H1 (cell line): ENCODE results near the gene CTTNBP2. TPM values are rescaled to one million over a fixed set of nuclear protein-coding genes. Genes with fewer than 3 reads are reported as not detected.

ENCODE experiments used
- CTCF ChIA-PET: fragments of 300-600 bp; sonication (Branson Sonifier 250); formaldehyde crosslinking; loops from one replicate; lab custom pipeline; 2021; ENCODE audit not compliant: partially characterized antibody; lab: Charles Lee
- POLR2A ChIA-PET: fragments of 300-600 bp; sonication (Branson Sonifier 250); formaldehyde crosslinking; loops from one replicate; lab custom pipeline; 2021; ENCODE audit warnings: inconsistent platforms; ENCODE audit not compliant: partially characterized antibody; lab: Charles Lee
- DNase-seq, 2 experiments: peaks; one replicate each; pipeline versions ENCODE4 v3.0.0 to v3.0.0-alpha.2; 2010 to 2022; ENCODE audit warnings: low spot score in 2 of 2, low read depth in 1 of 2, mixed read lengths in 1 of 2
- FAIRE-seq: peaks from 2 replicates; lab custom pipeline; 2011; peaks lifted over from hg19 to GRCh38; lab: Jason Lieb, UNC
- H2AFZ ChIP-seq: 2 replicates; pipeline ENCODE4 v1.8.1; 2012; ENCODE audit warnings: low read length, inconsistent platforms
- H2AK5ac ChIP-seq: 2 replicates; pipeline ENCODE4 v1.6.1; 2013; ENCODE audit warnings: low read depth, low read length
- H2BK120ac ChIP-seq: replicated peaks from 2 replicates; pipeline ENCODE3; 2013; ENCODE audit warnings: low read depth, low read length, inconsistent platforms
- H2BK12ac ChIP-seq: 2 replicates; pipeline ENCODE4 v1.6.1; 2013; ENCODE audit warnings: low read depth, low read length
- H2BK15ac ChIP-seq: 2 replicates; pipeline ENCODE4 v1.6.1; 2013; ENCODE audit warnings: low read length
- H2BK20ac ChIP-seq: 2 replicates; pipeline ENCODE4 v1.6.1; 2013; ENCODE audit warnings: low read length
- H2BK5ac ChIP-seq: 2 replicates; pipeline ENCODE4 v1.6.1; 2013; ENCODE audit warnings: low read depth, low read length
- H3K14ac ChIP-seq: 2 replicates; pipeline ENCODE4 v1.6.1; 2013; ENCODE audit warnings: inconsistent platforms; ENCODE audit not compliant: insufficient read length
- H3K18ac ChIP-seq: 2 replicates; pipeline ENCODE4 v1.6.1; 2013; ENCODE audit warnings: low read length; ENCODE audit errors: extremely low read depth
- H3K23ac ChIP-seq: 2 replicates; pipeline ENCODE4 v1.6.1; 2013; ENCODE audit warnings: inconsistent platforms; ENCODE audit not compliant: insufficient read length
- H3K23me2 ChIP-seq: 2 replicates; pipeline ENCODE4 v1.6.1; 2013; ENCODE audit warnings: low read depth, low read length
- H3K27ac ChIP-seq: 2 replicates; pipeline ENCODE4 v1.6.1; 2011; ENCODE audit warnings: low read depth, low read length, inconsistent platforms
- H3K27me3 ChIP-seq, 4 experiments: replicated peaks in 1 of 4; 1 replicate in 1 of 4; 2 replicates in 3 of 4; pipeline versions ENCODE4 v1.6.1 to v1.8.1; 2011 to 2013; ENCODE audit warnings: low read length in 3 of 4, mild to moderate bottlenecking in 3 of 4, inconsistent platforms in 2 of 4, mixed read lengths in 2 of 4, moderate library complexity in 1 of 4; ENCODE audit not compliant: control insufficient read depth in 3 of 4, insufficient read depth in 3 of 4; ENCODE audit errors: extremely low read depth in 1 of 4
- H3K36me3 ChIP-seq, 4 experiments: 2 replicates each; pipeline versions ENCODE4 v1.6.1 to v1.8.1; 2011 to 2013; ENCODE audit warnings: mild to moderate bottlenecking in 4 of 4, low read length in 3 of 4, moderate library complexity in 2 of 4, control low read depth in 1 of 4, inconsistent platforms in 1 of 4; ENCODE audit not compliant: insufficient read depth in 4 of 4, control insufficient read depth in 2 of 4
- H3K4ac ChIP-seq: replicated peaks from 2 replicates; pipeline ENCODE3; 2013; ENCODE audit warnings: low read length, low read depth, mixed read lengths, inconsistent platforms; ENCODE audit not compliant: insufficient read length
- H3K4me1 ChIP-seq, 4 experiments: replicated peaks in 1 of 4; 1 replicate in 1 of 4; 2 replicates in 3 of 4; pipeline versions ENCODE4 v1.6.1 to v1.8.1; 2011 to 2013; ENCODE audit warnings: low read length in 3 of 4, inconsistent platforms in 2 of 4, mixed read lengths in 1 of 4; ENCODE audit not compliant: insufficient read depth in 4 of 4, control insufficient read depth in 3 of 4
- H3K4me2 ChIP-seq, 2 experiments: 2 replicates each; pipeline versions ENCODE4 v1.6.1 to v1.8.1; 2011 to 2013; ENCODE audit warnings: low read depth in 2 of 2, low read length in 2 of 2, control low read depth in 1 of 2, inconsistent platforms in 1 of 2, mild to moderate bottlenecking in 1 of 2; ENCODE audit not compliant: insufficient read depth in 1 of 2
- H3K4me3 ChIP-seq, 4 experiments: fragments of 200-600, 300-600 bp in 1 of 4; sonication (generic), shearing (Covaris generic), sonication (Bioruptor Twin) in 1 of 4; 2 replicates each; pipeline versions ENCODE4 v1.5.1 to v1.8.1; 2011 to 2016; ENCODE audit warnings: low read length in 4 of 4, low read depth in 3 of 4, control low read depth in 2 of 4, inconsistent platforms in 2 of 4, mild to moderate bottlenecking in 2 of 4, mixed read lengths in 1 of 4, moderate library complexity in 1 of 4; ENCODE audit not compliant: insufficient read depth in 2 of 4; ENCODE audit errors: extremely low read depth in 1 of 4
- H3K56ac ChIP-seq: replicated peaks from 2 replicates; pipeline ENCODE3; 2013; ENCODE audit warnings: low read depth, mild to moderate bottlenecking, mixed read lengths, low read length, inconsistent platforms; ENCODE audit not compliant: insufficient read length
- H3K79me1 ChIP-seq: 2 replicates; pipeline ENCODE4 v1.6.1; 2013; ENCODE audit warnings: low read depth, low read length, control low read depth
- H3K79me2 ChIP-seq, 2 experiments: 2 replicates each; pipeline versions ENCODE4 v1.6.1 to v1.8.1; 2012 to 2013; ENCODE audit warnings: low read length in 2 of 2, mild to moderate bottlenecking in 2 of 2, inconsistent platforms in 1 of 2; ENCODE audit not compliant: insufficient read depth in 2 of 2, control insufficient read depth in 1 of 2
- H3K9ac ChIP-seq, 4 experiments: replicated peaks in 1 of 4; 1 replicate in 1 of 4; 2 replicates in 3 of 4; pipeline versions ENCODE4 v1.6.1 to v1.8.1; 2011 to 2013; ENCODE audit warnings: low read depth in 3 of 4, low read length in 3 of 4, control low read depth in 2 of 4, mild to moderate bottlenecking in 2 of 4, moderate library complexity in 2 of 4, inconsistent platforms in 1 of 4; ENCODE audit errors: extremely low read depth in 1 of 4
- H3K9me3 ChIP-seq, 2 experiments: 2 replicates each; pipeline versions ENCODE4 v1.6.1 to v1.8.1; 2012 to 2013; ENCODE audit warnings: mild to moderate bottlenecking in 2 of 2, moderate library complexity in 2 of 2, control low read depth in 1 of 2, inconsistent platforms in 1 of 2, low read depth in 1 of 2, low read length in 1 of 2, mixed read lengths in 1 of 2; ENCODE audit not compliant: insufficient read depth in 2 of 2
- H4K20me1 ChIP-seq, 2 experiments: replicated peaks in 1 of 2; 2 replicates each; pipeline versions ENCODE3 to v1.8.1; 2011 to 2013; ENCODE audit warnings: inconsistent platforms in 2 of 2, low read length in 2 of 2, mild to moderate bottlenecking in 1 of 2; ENCODE audit not compliant: insufficient read depth in 2 of 2, control insufficient read depth in 1 of 2
- H4K5ac ChIP-seq: 2 replicates; pipeline ENCODE4 v1.6.1; 2013; ENCODE audit warnings: low read length, low read depth, mixed read lengths, inconsistent platforms; ENCODE audit not compliant: insufficient read length
- H4K8ac ChIP-seq: 2 replicates; pipeline ENCODE4 v1.8.0; 2013; ENCODE audit warnings: mild to moderate bottlenecking, moderate library complexity, low read length, inconsistent platforms; ENCODE audit not compliant: insufficient read depth; ENCODE audit errors: extremely low read depth
- H4K91ac ChIP-seq: replicated peaks from 2 replicates; pipeline ENCODE3; 2013; ENCODE audit warnings: low read length, mixed read lengths, inconsistent platforms; ENCODE audit not compliant: insufficient read length
- CHD1 ChIP-seq: IDR thresholded peaks from 2 replicates; pipeline ENCODE4 v1.6.1; 2012; ENCODE audit warnings: low read depth, low read length, improper control_type of control experiment
- GTF2F1 ChIP-seq: IDR thresholded peaks from 2 replicates; pipeline ENCODE4 v1.6.1; 2012; ENCODE audit warnings: low read depth, low read length, improper control_type of control experiment, borderline replicate concordance
- RBBP5 ChIP-seq: IDR thresholded peaks from 2 replicates; pipeline ENCODE4 v1.7.1; 2012; ENCODE audit warnings: low read depth, mild to moderate bottlenecking, inconsistent platforms, low read length, moderate library complexity, borderline replicate concordance
- RNF2 ChIP-seq: fragments of 200-900, 300-1000 bp; sonication (generic); IDR thresholded peaks from 2 replicates; pipeline ENCODE4 v1.7.1; 2016; ENCODE audit warnings: borderline replicate concordance, low read depth, mild to moderate bottlenecking, antibody characterized with exemption, low read length; ENCODE audit not compliant: poor library complexity, severe bottlenecking; ENCODE audit errors: missing control alignments
- WGBS, 2 experiments: shearing (Covaris generic) in 1 of 2; methylation state at CpG; one replicate each; pipeline versions ENCODE4 v1.1.6 to v1.1.7; 2013 to 2015; ENCODE audit warnings: low lambda C conversion rate in 2 of 2, mixed read lengths in 2 of 2, inconsistent platforms in 1 of 2, low coverage in 1 of 2, missing lambda C conversion rate in 1 of 2; ENCODE audit not compliant: insufficient replicate concordance in 2 of 2, insufficient coverage in 1 of 2, insufficient read length in 1 of 2; ENCODE audit errors: extremely low coverage in 1 of 2, missing lambda C conversion rate in 1 of 2; 5-methylcytosine and 5-hydroxymethylcytosine counted together
- polyA plus RNA-seq, 7 experiments: library from polyadenylated mRNA; depleted of rRNA in 3 of 7; stranded (reverse) in 5 of 7; unstranded in 2 of 7; fragments of >200 nt in 5 of 7; fragments of 200-250 nt in 2 of 7; gene quantifications; 1 replicate in 5 of 7; 2 replicates in 1 of 7; 4 replicates in 1 of 7; pipeline versions ENCODE4 v1.2.1 to v1.2.3, GENCODE V29; 2011 to 2013; ENCODE audit warnings: missing spikeins in 2 of 7, mixed read lengths in 2 of 7
- total RNA-seq: library from RNA; stranded (reverse); fragmentation: NEBNext Ultra II Directional; extraction: Animal tissue kit (Norgen Biotek cat#: 25700); gene quantifications from 2 replicates; pipeline ENCODE4 v1.2.1, GENCODE V29; 2021

CTTNBP2 gene
- total and polyA plus RNA-seq, 2 of the 8 experiments (the other 6 are each of a cell fraction or from before 2014, with no cell fraction given): 15.3 to 35.1 TPM

DNA sequence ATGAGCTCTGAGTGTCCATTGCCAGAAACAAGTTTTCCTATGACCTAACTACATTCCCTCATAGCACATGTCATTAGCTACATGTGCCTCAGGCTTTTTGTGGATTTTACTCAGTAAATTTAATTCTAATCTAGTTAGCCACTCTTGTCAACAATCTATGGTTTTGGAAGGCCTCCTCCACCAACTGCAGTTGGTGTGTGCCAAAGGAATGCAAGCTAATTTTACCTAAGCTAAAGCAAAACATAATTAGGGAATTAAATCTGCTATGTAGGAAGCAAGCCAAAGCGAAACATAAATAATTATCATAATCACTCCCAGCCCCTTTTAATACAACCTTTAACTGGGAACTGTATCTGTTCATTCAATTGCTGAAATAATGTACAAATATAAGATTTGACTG, 3.5 kb upstream of the CTTNBP2 start:
- CTCF ChIA-PET: interaction anchor here (0.7 to 2.1 kb wide), 11 partner anchors 8 to 319 kb away, joined by 3 to 11 read pairs (median 3); no protein-coding TSS in a partner anchor
- 89% methylated on average over 1 of the region's 1 CpG; no CpG with 5 or more reads in 1 of the 2 experiments for WGBS, 2 experiments
- no peaks in the 10 kb centered on the region for H3K79me1 ChIP-seq

More for the DNA sequence above, 3.5 kb upstream of the CTTNBP2 start:
- Histone ChIP-seq H4K20me1 (no peaks in the 10 kb centered on the region), H2BK120ac (no peak overlapping the region), H3K4me2 (no peak overlapping the region), H3K14ac (no peak overlapping the region), H3K79me2 (peaks cover 0 to 11% of the 10 kb centered on the region in 2 experiments; a peak in 2 of 4 replicates), H3K9me3 (no peaks in the 10 kb centered on the region), H3K27ac (no peak overlapping the region), H3K56ac (no peak overlapping the region), H3K27me3 (no peaks in the 10 kb centered on the region), H4K91ac (no peak overlapping the region), H2BK5ac (no peak overlapping the region), H3K9ac (no peak overlapping the region), H3K23ac (no peak overlapping the region), H4K5ac (no peak overlapping the region), H3K18ac (no peak overlapping the region; the same call in 1 of the 2 replicates), H4K8ac (no peak overlapping the region), H2AFZ (no peak overlapping the region)
- FAIRE-seq (no peak), DNase-seq (no peak)
- no peak for TF ChIP-seq CHD1
- TF ChIP-seq GTF2F1: no peak
- no peak for TF ChIP-seq RNF2
- no peak for TF ChIP-seq RBBP5
- TF ChIP-seq, all 59 proteins: peak for 0
- no peak overlapping the region for H2BK12ac ChIP-seq
- H3K4ac ChIP-seq: no peak overlapping the region
- no peak overlapping the region for H2AK5ac ChIP-seq
- no peak overlapping the region for H2BK15ac ChIP-seq
- POLR2A ChIA-PET: no interaction called here
- peaks cover 11% of the 10 kb centered on the region for H3K23me2 ChIP-seq
- H3K36me3 ChIP-seq: no peaks in the 10 kb centered on the region
- H3K4me3 ChIP-seq: no peak overlapping the region
- peak overlapping the region; percentile 16; the same call in 1 of the 2 replicates for H2BK20ac ChIP-seq
- peaks cover 0 to 10% (median 3%) of the 10 kb centered on the region in 4 experiments; a peak in 6 of 7 replicates for H3K4me1 ChIP-seq
